Choroid plexus epithelial cell (primary cell): ENCODE data around the gene CKMT2.

Experiments used
- DNase-seq: peaks from one replicate; pipeline ENCODE4 v3.0.0-alpha.2; 2010; ENCODE audit warnings: low read depth
- H3K4me3 ChIP-seq: 2 replicates; pipeline ENCODE4 v1.5.1; 2011; ENCODE audit warnings: low read depth, mild to moderate bottlenecking, control low read depth, low read length, moderate library complexity
- TF ChIP-seq, protein P1 (sequence below): conservative IDR thresholded peaks from 2 replicates; pipeline ENCODE4 v1.5.1; 2011; ENCODE audit warnings: low read depth, mild to moderate bottlenecking, control low read depth, inconsistent platforms, low read length, moderate library complexity

The CKMT2 gene

DNA sequence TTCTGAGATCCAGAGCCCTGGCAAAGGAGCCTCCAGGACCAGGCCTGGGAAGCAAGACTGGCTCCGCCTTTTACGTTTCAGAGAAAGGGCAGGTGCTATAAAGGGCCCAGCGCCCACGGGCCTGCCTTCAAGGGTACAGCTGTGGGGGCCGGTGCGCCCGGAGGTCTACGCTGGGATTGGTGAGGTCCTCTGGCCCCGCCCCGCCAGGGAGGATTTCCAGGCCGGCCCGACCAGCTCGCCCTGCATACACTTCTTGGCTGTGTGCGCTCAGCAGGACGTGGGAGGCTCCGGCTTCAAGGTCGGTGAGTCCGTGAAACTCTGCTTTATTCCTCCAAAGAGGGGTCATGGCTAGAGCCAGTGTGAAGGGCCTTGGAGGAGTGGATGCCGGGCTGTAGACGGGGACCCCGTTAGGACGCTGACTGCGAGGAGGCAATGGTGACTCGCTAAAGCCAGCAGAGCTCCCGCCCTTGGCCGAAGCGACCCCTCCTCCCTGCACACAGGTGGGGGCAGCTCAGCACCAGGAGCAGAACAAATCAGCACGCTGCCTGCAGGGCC, at the start of gene CKMT2:
TSS of gene CKMT2 (plus strand) at position 243 of the 555 bp plus-strand sequence. CDS start 17,811 bp downstream, outside the sequence.
- H3K4me3 ChIP-seq: peak within 1 kb of the TSS; percentile 49
- DNase-seq: peak; percentile 65
- TF ChIP-seq, protein P1, sequence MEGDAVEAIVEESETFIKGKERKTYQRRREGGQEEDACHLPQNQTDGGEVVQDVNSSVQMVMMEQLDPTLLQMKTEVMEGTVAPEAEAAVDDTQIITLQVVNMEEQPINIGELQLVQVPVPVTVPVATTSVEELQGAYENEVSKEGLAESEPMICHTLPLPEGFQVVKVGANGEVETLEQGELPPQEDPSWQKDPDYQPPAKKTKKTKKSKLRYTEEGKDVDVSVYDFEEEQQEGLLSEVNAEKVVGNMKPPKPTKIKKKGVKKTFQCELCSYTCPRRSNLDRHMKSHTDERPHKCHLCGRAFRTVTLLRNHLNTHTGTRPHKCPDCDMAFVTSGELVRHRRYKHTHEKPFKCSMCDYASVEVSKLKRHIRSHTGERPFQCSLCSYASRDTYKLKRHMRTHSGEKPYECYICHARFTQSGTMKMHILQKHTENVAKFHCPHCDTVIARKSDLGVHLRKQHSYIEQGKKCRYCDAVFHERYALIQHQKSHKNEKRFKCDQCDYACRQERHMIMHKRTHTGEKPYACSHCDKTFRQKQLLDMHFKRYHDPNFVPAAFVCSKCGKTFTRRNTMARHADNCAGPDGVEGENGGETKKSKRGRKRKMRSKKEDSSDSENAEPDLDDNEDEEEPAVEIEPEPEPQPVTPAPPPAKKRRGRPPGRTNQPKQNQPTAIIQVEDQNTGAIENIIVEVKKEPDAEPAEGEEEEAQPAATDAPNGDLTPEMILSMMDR: no peak

DNA sequence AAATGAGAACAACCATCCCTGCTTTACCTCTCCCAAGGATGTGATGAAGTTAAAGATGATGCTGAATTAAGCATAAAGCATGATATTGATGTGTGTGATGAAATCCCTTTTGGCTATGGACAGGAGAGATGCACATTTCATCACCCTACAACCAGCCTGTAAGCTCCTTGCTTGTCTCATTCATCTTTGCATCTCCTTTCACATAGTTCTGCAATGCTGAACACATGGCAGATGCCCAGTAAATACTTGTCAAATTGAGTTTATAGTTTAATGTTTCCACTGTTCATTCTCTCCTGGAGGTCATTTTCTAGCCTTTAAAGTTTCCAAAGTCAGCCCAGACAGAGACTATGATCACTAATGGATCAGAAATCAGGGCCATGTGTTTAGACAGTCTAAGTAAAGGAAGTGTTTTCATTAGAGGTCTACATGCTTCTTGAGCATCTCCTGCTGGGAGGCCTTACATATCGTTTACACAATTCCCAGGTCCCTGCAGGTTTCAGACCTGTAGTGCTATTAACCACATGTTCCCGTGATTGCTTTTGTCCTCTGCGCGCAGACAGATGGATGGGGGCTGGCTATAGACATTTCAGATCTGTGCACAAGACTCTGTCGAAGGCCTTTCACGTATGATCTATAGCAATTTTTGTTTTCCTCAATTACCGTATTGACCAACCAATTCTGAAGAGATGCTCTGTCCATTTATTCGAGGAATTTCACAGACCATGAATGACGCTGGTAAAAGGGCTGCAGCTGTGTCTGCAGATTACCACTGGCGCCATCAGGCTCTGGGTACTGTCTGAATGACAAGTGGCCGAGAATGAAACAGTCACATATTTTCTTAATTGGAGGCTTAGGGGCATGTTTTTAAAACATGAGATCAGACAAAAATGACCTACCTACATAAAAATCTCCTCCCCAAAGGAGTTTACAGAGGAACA, 49.0 kb upstream of the CKMT2 start:
- H3K4me3 ChIP-seq: no peak overlapping the region
- DNase-seq: peak; percentile 33
- TF ChIP-seq, protein P1: no peak

DNA sequence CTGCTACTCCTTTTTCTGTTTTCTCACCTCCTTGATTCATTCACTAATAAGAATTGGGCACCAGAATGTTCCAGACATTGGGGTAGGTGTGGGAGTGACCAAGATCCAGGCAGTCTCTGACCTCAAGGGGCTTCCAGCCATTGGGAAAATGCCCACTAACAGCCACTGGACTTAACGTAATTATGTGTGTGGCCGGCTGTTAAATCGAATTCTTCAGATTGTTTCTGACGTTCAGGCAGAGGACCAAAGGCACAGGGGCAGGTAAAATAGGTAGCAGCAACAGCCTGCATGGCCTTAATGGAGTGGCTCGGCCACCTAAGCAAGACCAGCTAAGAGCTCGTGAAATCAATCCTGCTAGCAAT, 48.4 kb upstream of the CKMT2 start:
- DNase-seq: no peak
- no peak overlapping the region for H3K4me3 ChIP-seq
- TF ChIP-seq, protein P1: no peak

DNA sequence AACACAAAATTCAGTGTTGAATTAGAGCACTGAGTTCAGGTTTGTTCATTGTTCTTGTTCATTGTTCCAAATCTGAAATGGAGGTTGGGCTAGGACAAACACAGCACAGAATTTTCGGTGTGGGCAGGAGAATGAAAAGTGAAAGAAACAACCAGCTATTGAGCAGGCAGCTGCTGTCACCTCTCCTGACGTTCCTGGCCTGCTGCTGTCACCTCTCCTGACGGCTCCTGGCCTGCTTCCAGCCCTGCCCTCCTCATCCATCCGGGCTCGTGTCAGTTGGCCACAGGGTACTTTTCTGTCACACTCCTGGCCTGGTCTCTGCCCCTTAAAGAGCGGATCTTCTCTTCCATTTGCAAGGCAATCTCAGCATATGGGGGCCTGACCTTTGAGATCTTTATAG, 45.2 kb upstream of the CKMT2 start:
- TF ChIP-seq, protein P1: no peak
- DNase-seq: no peak
- no peak overlapping the region for H3K4me3 ChIP-seq

DNA sequence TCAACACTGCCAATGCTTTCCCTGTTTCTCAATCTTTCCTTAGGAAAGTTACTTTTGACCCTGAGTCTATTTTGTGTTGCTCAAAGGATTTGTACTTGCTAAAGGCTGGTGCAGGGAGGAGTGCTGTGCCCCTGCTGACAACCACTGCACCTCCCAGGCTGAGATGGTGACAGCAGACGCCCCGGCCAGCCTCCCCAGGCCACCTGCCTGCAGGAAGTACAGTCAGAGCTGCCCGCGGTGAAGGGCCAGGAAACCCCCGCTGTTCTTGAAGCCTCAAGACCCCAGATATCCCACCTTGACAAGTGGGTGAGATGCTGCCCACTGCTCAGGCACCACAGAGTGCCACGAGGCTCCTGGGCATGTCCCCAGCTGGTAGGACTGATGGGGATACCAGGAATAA, 44.2 kb upstream of the CKMT2 start:
- H3K4me3 ChIP-seq: no peak overlapping the region
- no peak for DNase-seq
- TF ChIP-seq, protein P1: no peak

DNA sequence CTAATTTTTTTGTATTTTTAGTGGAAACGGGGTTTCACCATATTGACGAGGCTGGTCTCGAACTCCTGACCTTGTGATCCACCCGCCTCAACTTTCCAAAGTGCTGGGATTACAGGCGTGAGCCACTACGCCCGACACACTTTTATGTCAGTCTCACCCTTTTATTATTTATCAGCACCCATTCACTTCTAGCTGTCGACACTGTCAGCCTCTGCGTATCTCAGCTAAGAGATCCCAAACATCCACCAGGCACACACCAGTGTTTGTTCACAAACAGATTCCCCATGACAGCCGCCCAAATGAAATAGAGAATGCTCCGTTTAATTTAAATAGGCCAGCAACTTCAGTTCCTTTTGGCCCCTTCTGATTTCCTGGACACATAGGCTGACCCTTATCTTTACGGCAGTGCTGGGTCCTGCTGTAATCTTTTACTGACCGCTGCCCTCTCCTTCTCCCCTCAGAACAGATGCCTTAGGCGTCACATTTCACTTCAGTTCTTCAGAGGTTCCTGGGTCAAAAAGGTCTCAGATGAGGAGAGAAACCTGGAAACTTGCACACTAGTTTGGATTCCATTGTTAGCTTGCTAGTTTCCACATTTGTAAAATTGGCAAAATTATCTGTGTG, 43.1 kb upstream of the CKMT2 start:
- no peak overlapping the region for H3K4me3 ChIP-seq
- no peak for DNase-seq
- TF ChIP-seq, protein P1: no peak
